Heart left ventricle (tissue), 16 donors: ENCODE data around the gene SLC23A2. TPM values are rescaled to one million over a fixed set of nuclear protein-coding genes. Genes with fewer than 3 reads are reported as not detected.
"Not testable (repeated sequence)": the region's sequence is repeated elsewhere in the genome, so short reads cannot be mapped to it uniquely, and the experiment has no call there.

Experiments
- ATAC-seq, 4 donors: fragments of 200-7000 bp; cut with Tn5 transposase; one replicate each; pipeline ENCODE4 v1.9.1; 2020 to 2022; ENCODE audit warnings: moderate library complexity in 4 of 4, mild to moderate bottlenecking in 3 of 4, moderate number of reproducible peaks in 1 of 4
- DNase-seq, 5 donors: peaks; one replicate each; pipeline ENCODE4 v3.0.0-alpha.2; 2020
- H3K27ac ChIP-seq, 12 donors: fragments of 200-600 bp; sonication (generic) in 4 of 12; one replicate each; pipeline versions ENCODE4 v1.5.0 to v1.8.0; 2016 to 2022; ENCODE audit warnings: mild to moderate bottlenecking in 2 of 12
- H3K27me3 ChIP-seq, 9 donors: fragments of 200-600 bp; sonication (generic) in 2 of 9; one replicate each; pipeline versions ENCODE4 v1.5.1 to v1.8.0; 2016 to 2022; ENCODE audit warnings: mild to moderate bottlenecking in 3 of 9
- H3K36me3 ChIP-seq, 9 donors: fragments of 200-600 bp; sonication (generic) in 2 of 9; one replicate each; pipeline versions ENCODE4 v1.5.0 to v1.8.0; 2018 to 2022; ENCODE audit warnings: mild to moderate bottlenecking in 2 of 9
- H3K4me1 ChIP-seq, 12 donors: fragments of 200-600 bp; sonication (generic) in 4 of 12; one replicate each; pipeline versions ENCODE4 v1.5.0 to v1.8.0; 2016 to 2022; ENCODE audit warnings: mild to moderate bottlenecking in 3 of 12
- H3K4me3 ChIP-seq, 12 donors: fragments of 200-600 bp; sonication (generic) in 4 of 12; one replicate each; pipeline versions ENCODE4 v1.5.0 to v1.8.0; 2017 to 2022; ENCODE audit warnings: mild to moderate bottlenecking in 9 of 12, moderate library complexity in 4 of 12
- H3K9me3 ChIP-seq, 12 donors: fragments of 200-600 bp; sonication (generic) in 4 of 12; one replicate each; pipeline versions ENCODE4 v1.5.0 to v1.8.0; 2016 to 2022; ENCODE audit warnings: mild to moderate bottlenecking in 1 of 12
- POLR2A ChIP-seq, 2 donors: fragments of 450-650 bp; IDR thresholded peaks; one replicate each; pipeline ENCODE4 v1.6.1; 2017; ENCODE audit warnings: antibody characterized with exemption in 2 of 2, mild to moderate bottlenecking in 2 of 2, moderate library complexity in 2 of 2
- WGBS, 4 donors: extraction: QIAGEN DNeasy Blood & Tissue Kit in 2 of 4; methylation state at CpG; one replicate each; pipeline versions ENCODE4 v1.1.5 to v1.1.7; 2013 to 2018; 5-methylcytosine and 5-hydroxymethylcytosine counted together
- intact Hi-C, 10 donors: fragments of 100-400 bp; cut with DNase I; formaldehyde crosslinking; loops; one replicate each; pipeline versions ENCODE4 v1.11.1 to v1.14.2; 2022
- polyA plus RNA-seq, 2 donors: library from polyadenylated mRNA; stranded (reverse); fragments of 200-250 nt; gene quantifications; one replicate each; pipeline ENCODE4 v1.2.3, GENCODE V29; 2013
- total RNA-seq, 9 donors: library from RNA; depleted of rRNA in 2 of 9; stranded (reverse); fragments of >200 nt in 2 of 9; fragmentation: NEBNext Ultra II Directional in 3 of 9; extraction: Animal tissue kit (Norgen Biotek cat#: 25700) in 3 of 9; gene quantifications; one replicate each; pipeline versions ENCODE4 v1.1.0 to v1.2.4, GENCODE V29; 2016 to 2023
- TF ChIP-seq, protein P1 (sequence below), 12 donors: fragments of 200-600 bp; sonication (generic) in 4 of 12; IDR thresholded peaks; one replicate each; pipeline versions ENCODE4 v1.5.0 to v1.8.0; 2018 to 2022; ENCODE audit warnings: antibody characterized with exemption in 12 of 12, mild to moderate bottlenecking in 5 of 12
- donor health status: ischemic (EF 13 %, LVEDD 7.1; RV severe dilation, severe dysfunction).
- donor health status: healthy with polysubstance abuse.
- donor health status: DM: no; HTN: yes; CAD: no.
- donor health status: DM: no; HTN: no; CAD: no.
- donor health status: ischemic (EF 25% LVEDD 6.9; RV normal size, moderate dysfunction).
- donor health status: ischemic (EF 25% LVEDD 5.7; RV mildly dilated, moderate dysfunction).
- donor health status: healthy.
- donor health status: DM: yes; HTN: yes; CAD: no.
- donor health status: ischemic (EF 35%, LVEDD 5.7; RV mildly dilated, moderate dysfunction).
- donor health status: nonischemic (EF 11% LVEDD 7.7; RV severe dilation, severe dysfunction).
- donor health status: DM: yes; HTN: yes; CAD: no.
- donor health status: PGD.
- donor health status: ischemic (EF 29% LVEDD 5.4; RV normal size, mild dysfunction).
- donor health status: nonischemic (EF 23%, LVEDD 6.1; RV moderate dilation, normal function).

Gene SLC23A2
- total and polyA plus RNA-seq, 11 donors: 3.0 to 18.7 (median 8.1) TPM

DNA sequence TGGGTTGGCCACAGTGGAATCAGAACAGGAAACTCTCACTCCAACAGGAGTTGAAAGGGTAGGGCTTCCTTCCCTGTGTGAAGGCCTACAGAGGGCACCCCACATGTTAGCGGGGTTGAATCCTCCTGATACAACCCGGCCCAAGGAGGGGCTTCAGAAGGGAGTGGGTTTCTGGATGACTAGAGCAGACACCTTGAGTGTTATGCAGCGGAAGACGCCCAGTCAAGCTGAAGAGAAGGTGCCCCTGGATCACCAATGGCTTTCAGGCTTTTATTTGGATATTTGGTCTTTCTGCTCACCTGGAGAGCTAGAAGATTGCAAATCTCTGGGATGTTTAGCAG lies 146.8 kb downstream of the SLC23A2 start:
- no peak overlapping the region for H3K27ac ChIP-seq
- ATAC-seq: no peak
- peaks cover 0 to 8% (median 0%) of the 10 kb centered on the region in 12 donors for H3K4me1 ChIP-seq
- peaks cover 0 to 66% (median 46%) of the 10 kb centered on the region in 9 donors for H3K36me3 ChIP-seq
- TF ChIP-seq, protein P1, sequence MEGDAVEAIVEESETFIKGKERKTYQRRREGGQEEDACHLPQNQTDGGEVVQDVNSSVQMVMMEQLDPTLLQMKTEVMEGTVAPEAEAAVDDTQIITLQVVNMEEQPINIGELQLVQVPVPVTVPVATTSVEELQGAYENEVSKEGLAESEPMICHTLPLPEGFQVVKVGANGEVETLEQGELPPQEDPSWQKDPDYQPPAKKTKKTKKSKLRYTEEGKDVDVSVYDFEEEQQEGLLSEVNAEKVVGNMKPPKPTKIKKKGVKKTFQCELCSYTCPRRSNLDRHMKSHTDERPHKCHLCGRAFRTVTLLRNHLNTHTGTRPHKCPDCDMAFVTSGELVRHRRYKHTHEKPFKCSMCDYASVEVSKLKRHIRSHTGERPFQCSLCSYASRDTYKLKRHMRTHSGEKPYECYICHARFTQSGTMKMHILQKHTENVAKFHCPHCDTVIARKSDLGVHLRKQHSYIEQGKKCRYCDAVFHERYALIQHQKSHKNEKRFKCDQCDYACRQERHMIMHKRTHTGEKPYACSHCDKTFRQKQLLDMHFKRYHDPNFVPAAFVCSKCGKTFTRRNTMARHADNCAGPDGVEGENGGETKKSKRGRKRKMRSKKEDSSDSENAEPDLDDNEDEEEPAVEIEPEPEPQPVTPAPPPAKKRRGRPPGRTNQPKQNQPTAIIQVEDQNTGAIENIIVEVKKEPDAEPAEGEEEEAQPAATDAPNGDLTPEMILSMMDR (IDR thresholded peaks at IDR 0.05): no peak
- TF ChIP-seq POLR2A (IDR thresholded peaks at IDR 0.05): no peak
- WGBS, 4 donors: 87 to 97% (median 96%) methylated on average over 4 of the region's 4 CpGs
- no peak for DNase-seq
- intact Hi-C loops: no loop called here
- no peak overlapping the region for H3K4me3 ChIP-seq
- H3K27me3 ChIP-seq: no peaks in the 10 kb centered on the region
- H3K9me3 ChIP-seq: no peaks in the 10 kb centered on the region

DNA sequence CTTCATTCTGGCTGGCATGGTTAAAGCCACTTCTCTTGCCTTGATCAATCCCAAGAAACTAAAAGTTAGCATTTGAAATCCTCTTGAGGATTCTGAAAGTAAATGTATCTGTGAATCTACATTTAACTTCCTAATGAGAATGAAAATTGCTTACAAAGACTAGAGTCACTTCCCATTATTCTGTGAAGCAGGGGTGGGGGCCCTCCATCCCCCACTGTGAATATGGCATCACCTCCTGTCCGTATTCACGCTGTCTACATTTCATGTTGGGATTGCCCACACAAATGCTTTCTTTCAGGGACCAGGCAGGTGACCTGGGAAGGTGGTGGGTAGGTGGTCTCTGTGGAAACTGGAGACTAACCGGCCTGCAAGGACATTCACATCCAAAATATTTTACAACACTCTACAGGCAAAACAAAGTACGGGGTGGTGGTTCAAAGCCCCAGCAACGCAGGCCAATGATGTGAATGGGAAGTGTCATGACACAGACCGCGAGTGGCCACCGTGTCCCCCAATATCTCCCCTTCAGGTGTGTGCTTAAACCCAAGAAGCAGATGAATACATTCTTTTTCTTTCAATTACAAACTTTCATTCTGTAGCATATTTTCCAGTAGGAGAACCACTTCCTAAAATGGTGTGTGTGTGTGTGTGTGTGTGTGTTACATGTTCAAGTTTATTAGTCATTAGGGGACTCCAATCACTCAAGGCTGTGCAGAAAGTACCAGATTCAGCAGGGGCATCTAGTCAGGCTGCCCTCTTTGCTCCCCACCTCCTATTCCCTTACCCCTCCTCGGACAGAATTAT lies 147.4 kb downstream of the SLC23A2 start:
- H3K4me3 ChIP-seq: no peak overlapping the region
- peak overlapping the region in 1 of 12 donors; percentile 32 for H3K27ac ChIP-seq
- no peaks in the 10 kb centered on the region for H3K9me3 ChIP-seq
- TF ChIP-seq POLR2A (IDR thresholded peaks at IDR 0.05): no peak
- TF ChIP-seq, protein P1 (IDR thresholded peaks at IDR 0.05): no peak
- DNase-seq: no peak
- intact Hi-C loops: no loop called here
- WGBS, 4 donors: 88 to 95% (median 92%) methylated on average over 9 of the region's 9 CpGs
- H3K4me1 ChIP-seq: peaks cover 0 to 8% (median 0%) of the 10 kb centered on the region in 12 donors
- no peak for ATAC-seq
- peaks cover 0 to 61% (median 40%) of the 10 kb centered on the region in 9 donors for H3K36me3 ChIP-seq
- no peaks in the 10 kb centered on the region for H3K27me3 ChIP-seq

GRCh38 chr20:4853004-4853403 lies 148.3 kb downstream of the SLC23A2 start:
- no peak for TF ChIP-seq POLR2A (IDR thresholded peaks at IDR 0.05)
- TF ChIP-seq, protein P1 (IDR thresholded peaks at IDR 0.05): no peak
- Histone ChIP-seq H3K36me3 (peaks cover 0 to 51% (median 31%) of the 10 kb centered on the region in 9 donors), H3K27ac (no peak overlapping the region), H3K9me3 (no peaks in the 10 kb centered on the region), H3K27me3 (no peaks in the 10 kb centered on the region), H3K4me3 (no peak overlapping the region), H3K4me1 (peaks cover 0 to 8% (median 0%) of the 10 kb centered on the region in 12 donors)
- no peak for DNase-seq
- WGBS, 4 donors: 87 to 95% (median 93%) methylated on average over 4 to 15 of the region's 15 CpGs
- no peak for ATAC-seq
- intact Hi-C loops: no loop called here

- Histone ChIP-seq H3K9me3 (no peaks in the 10 kb centered on the region), H3K27ac (no peak overlapping the region), H3K4me3 (no peak overlapping the region), H3K4me1 (peaks cover 0 to 17% (median 0%) of the 10 kb centered on the region in 12 donors), H3K27me3 (no peaks in the 10 kb centered on the region), H3K36me3 (peaks cover 0 to 37% (median 17%) of the 10 kb centered on the region in 9 donors)
- 93 to 96% (median 94%) methylated on average over 5 of the region's 5 CpGs for WGBS, 4 donors
- no peak for TF ChIP-seq POLR2A (IDR thresholded peaks at IDR 0.05)
- TF ChIP-seq, protein P1 (IDR thresholded peaks at IDR 0.05): no peak
- DNase-seq (no peak), ATAC-seq (no peak)
- intact Hi-C loops: no loop called here
These were observed 150.3 kb downstream of the SLC23A2 start for GRCh38 chr20:4850960-4851359.

DNA sequence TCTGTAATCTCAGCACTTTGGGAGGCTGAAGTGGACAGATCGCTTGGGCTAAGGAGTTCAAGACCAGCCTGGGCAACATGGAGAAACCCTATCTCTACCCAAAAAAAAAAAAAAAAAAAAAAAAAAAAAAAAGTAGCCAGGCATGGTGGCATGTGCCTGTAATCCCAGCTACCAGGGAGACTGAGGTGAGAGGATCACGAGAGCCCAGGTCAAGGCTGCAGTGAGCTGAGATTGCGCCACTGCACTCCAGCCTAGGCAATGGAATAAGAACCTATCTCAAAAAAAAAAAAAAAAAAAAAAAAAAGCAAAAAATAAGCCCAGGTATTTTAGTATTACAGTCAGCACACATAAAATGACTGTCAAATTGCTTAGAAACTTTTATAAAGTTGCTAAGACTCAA lies 152.5 kb downstream of the SLC23A2 start:
- DNase-seq, intact Hi-C loops, ATAC-seq, H3K27me3 ChIP-seq, H3K4me3 ChIP-seq, H3K9me3 ChIP-seq, H3K27ac ChIP-seq: not testable (repeated sequence)
- WGBS, 4 donors: 96 to 100% (median 100%) methylated on average over 3 of the region's 3 CpGs
- H3K36me3 ChIP-seq: peaks cover 0 to 16% (median 4%) of the 10 kb centered on the region in 9 donors
- peaks cover 0 to 24% (median 0%) of the 10 kb centered on the region in 12 donors for H3K4me1 ChIP-seq
